ENCODE data around the gene COLEC11.
A peak's percentile ranks its signal among the peaks of the same experiment; 100 is the strongest.

COLEC11 gene

DNA sequence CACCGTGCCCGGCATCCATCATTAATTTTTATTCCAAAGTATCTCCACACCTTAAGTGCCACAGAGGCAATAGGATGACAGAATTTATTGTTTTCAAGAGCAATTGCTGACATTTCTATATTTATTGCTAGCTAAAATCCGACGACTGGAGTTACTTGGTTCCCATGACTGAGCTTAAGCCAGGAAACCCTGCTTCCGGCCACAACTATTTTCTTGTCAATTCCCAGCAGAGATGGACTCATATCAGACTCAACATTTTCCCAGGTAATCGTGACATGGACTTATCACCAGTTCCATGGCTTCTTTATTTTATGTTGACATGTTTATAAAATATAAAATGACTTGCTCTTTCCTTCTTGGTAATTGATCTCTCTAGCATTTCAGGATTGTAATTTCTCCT is 87.9 kb downstream of the COLEC11 start:
- no peak overlapping the region for H3K27ac ChIP-seq
- TF ChIP-seq, protein P1, sequence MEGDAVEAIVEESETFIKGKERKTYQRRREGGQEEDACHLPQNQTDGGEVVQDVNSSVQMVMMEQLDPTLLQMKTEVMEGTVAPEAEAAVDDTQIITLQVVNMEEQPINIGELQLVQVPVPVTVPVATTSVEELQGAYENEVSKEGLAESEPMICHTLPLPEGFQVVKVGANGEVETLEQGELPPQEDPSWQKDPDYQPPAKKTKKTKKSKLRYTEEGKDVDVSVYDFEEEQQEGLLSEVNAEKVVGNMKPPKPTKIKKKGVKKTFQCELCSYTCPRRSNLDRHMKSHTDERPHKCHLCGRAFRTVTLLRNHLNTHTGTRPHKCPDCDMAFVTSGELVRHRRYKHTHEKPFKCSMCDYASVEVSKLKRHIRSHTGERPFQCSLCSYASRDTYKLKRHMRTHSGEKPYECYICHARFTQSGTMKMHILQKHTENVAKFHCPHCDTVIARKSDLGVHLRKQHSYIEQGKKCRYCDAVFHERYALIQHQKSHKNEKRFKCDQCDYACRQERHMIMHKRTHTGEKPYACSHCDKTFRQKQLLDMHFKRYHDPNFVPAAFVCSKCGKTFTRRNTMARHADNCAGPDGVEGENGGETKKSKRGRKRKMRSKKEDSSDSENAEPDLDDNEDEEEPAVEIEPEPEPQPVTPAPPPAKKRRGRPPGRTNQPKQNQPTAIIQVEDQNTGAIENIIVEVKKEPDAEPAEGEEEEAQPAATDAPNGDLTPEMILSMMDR (IDR thresholded peaks at IDR 0.05) = no peak
- no peak for TF ChIP-seq ZFX (IDR thresholded peaks at IDR 0.05; ENCODE audit: borderline replicate concordance)

DNA sequence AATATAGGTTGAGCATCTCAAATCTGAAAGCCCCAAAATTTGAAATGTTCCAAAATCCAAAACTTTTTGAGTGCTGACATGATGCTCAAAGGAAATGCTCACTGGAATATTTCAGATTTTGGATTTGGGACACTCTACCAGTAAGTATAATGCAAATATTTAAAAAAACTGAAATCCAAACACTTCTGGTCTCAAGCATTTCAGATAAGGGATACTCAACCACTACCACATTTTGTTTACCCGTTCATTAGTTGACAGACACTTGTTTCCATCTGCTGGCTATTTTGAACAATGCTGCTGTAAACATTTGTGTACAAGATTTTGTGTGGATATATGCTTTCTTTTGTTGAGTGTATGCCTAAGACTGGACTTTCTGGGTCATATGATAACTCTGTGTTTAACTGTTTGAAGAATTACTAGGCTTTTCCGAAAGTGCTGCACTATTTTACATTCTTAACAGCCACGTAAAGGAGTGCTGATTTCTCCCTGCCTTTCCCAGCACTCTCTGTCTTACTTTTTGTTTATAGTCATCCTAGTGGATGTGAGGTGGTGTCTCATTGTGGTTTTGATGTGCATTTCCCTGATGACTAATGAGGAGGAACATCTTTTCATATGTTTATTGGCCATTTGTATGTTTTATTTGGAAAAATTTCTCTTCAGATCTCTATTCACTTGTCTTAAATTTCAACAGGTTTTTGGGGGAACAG is 89.0 kb downstream of the COLEC11 start:
- no peak overlapping the region for H3K27ac ChIP-seq
- TF ChIP-seq, protein P1 (IDR thresholded peaks at IDR 0.05) = no peak
- TF ChIP-seq ZFX (IDR thresholded peaks at IDR 0.05; ENCODE audit: borderline replicate concordance) = no peak

DNA sequence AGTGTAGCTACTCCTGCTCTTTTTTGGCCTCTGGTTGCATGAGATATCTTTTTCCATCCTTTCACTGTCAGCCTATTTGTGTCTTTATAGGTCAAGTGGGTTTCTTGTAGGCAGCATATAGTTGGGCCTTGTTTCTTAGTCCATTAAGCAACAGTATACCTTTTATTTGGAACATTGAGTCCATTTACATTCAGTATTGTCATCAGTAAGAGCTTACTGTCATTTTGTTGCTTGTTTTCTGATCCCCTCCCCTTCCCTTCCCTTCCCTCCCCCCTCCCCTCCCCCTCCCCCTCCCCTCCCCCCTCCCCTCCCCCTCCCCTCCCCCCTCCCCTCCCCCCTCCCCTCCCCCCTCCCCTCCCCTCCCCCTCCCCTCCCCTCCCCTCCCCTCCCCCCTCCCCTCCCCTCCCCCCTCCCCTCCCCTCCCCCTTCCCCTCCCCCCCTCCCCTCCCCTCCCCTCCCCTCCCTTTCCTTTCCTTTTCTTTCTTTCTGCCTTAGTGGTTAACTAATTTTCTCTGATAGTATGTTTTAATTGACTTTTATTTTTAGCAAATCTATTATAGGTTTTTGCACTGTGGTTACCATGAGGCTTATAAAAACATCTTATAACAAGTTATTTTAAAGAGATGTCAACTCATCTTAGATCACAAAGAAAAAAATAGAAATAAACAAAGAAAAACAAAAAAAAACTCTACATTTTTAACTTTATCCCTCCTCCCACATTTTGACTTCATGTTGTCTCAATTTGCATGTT is 95.3 kb downstream of the COLEC11 start:
- no peak overlapping the region for H3K27ac ChIP-seq
- TF ChIP-seq, protein P1 (IDR thresholded peaks at IDR 0.05) = no peak
- TF ChIP-seq ZFX (IDR thresholded peaks at IDR 0.05; ENCODE audit: borderline replicate concordance) = no peak

DNA sequence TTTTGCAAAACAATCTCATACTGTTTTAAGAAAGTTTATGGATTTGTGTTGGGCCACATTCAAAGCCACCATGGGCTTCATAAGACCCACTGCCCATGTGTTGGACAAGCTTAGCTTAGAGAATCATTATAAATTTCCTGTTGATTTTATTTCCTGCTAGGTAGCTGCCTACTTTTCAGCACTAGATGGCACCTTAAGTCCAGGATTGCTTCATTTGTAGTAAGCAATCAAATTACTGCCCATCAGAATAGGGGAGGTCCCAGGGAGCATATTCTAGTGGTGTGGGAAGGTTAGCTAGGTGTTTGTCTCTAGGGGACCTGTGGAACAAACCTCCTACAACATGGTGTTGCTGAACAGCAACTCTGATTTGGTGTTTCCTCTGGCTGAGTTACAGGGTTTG is 97.5 kb downstream of the COLEC11 start:
- no peak overlapping the region for H3K27ac ChIP-seq
- TF ChIP-seq, protein P1 (IDR thresholded peaks at IDR 0.05) = peak; percentile 56
- TF ChIP-seq ZFX (IDR thresholded peaks at IDR 0.05; ENCODE audit: borderline replicate concordance) = no peak
